Sigmoid colon (tissue), 7 donors: ENCODE results near the gene PIP4K2A. TPM values are rescaled to one million over a fixed set of nuclear protein-coding genes. Genes with fewer than 3 reads are reported as not detected.

Source experiments
- DNase-seq: peaks from one replicate; pipeline ENCODE4 v3.0.0-alpha.2; 2019
- H3K27ac ChIP-seq, 4 donors: fragments of 200-600 bp; sonication (generic); one replicate each; pipeline ENCODE4 v1.5.1; 2016 to 2019; ENCODE audit warnings: mild to moderate bottlenecking in 1 of 4
- H3K27me3 ChIP-seq, 3 donors: fragments of 200-600 bp; sonication (generic); one replicate each; pipeline ENCODE4 v1.5.1; 2019; ENCODE audit warnings: mild to moderate bottlenecking in 1 of 3
- H3K36me3 ChIP-seq, 4 donors: fragments of 200-600 bp; sonication (generic); one replicate each; pipeline ENCODE4 v1.5.1; 2016 to 2019
- H3K4me1 ChIP-seq, 4 donors: fragments of 200-600 bp; sonication (generic); one replicate each; pipeline ENCODE4 v1.5.1; 2017 to 2019
- H3K4me3 ChIP-seq, 4 donors: fragments of 200-600 bp; sonication (generic); one replicate each; pipeline ENCODE4 v1.5.1; 2017 to 2019; ENCODE audit warnings: mild to moderate bottlenecking in 2 of 4, moderate library complexity in 1 of 4
- H3K9me3 ChIP-seq, 4 donors: fragments of 200-600 bp in 3 of 4; sonication (generic) in 3 of 4; one replicate each; pipeline versions ENCODE4 v1.5.1 to v1.6.1; 2013 to 2019
- CTCF ChIP-seq, 4 experiments: fragments of 450-650 bp in 3 of 4; fragments of 200-600 bp in 1 of 4; IDR thresholded peaks; one replicate each; pipeline ENCODE4 v1.5.1; 2016 to 2019; ENCODE audit warnings: antibody characterized with exemption in 4 of 4, mild to moderate bottlenecking in 3 of 4, moderate library complexity in 2 of 4
- EP300 ChIP-seq, 4 donors: sonication (generic); formaldehyde crosslinking; IDR thresholded peaks; one replicate each; pipeline ENCODE4 v1.6.1; 2017; ENCODE audit warnings: antibody characterized with exemption in 4 of 4
- POLR2A ChIP-seq, 2 donors: fragments of 450-650 bp; IDR thresholded peaks; one replicate each; pipeline ENCODE4 v1.6.1; 2016; ENCODE audit warnings: antibody characterized with exemption in 2 of 2, mild to moderate bottlenecking in 2 of 2, moderate library complexity in 2 of 2
- POLR2AphosphoS5 ChIP-seq, 4 donors: sonication (generic); formaldehyde crosslinking; IDR thresholded peaks; one replicate each; pipeline ENCODE4 v1.6.1; 2017; ENCODE audit warnings: antibody characterized with exemption in 4 of 4
- WGBS, 2 donors: extraction: QIAGEN DNeasy Blood & Tissue Kit; methylation state at CpG; one replicate each; pipeline ENCODE4 v1.1.7; 2013; 5-methylcytosine and 5-hydroxymethylcytosine counted together
- intact Hi-C: fragments of 100-400 bp; cut with DNase I; formaldehyde crosslinking; loops from one replicate; pipeline ENCODE4 v1.15.1; 2023
- polyA plus RNA-seq, 3 donors: library from polyadenylated mRNA; stranded (reverse); fragments of 200-250 nt; gene quantifications; one replicate each; pipeline ENCODE4 v1.2.3, GENCODE V29; 2013
- total RNA-seq, 4 donors: library from RNA; depleted of rRNA; stranded (reverse); fragments of >200 nt; gene quantifications; one replicate each; pipeline ENCODE4 v1.1.0, GENCODE V29; 2016
- donor health status: healthy with polysubstance abuse.
- donor health status: Bipolar disorder and iron deficiency.
- donor health status: healthy.

The PIP4K2A gene
- total and polyA plus RNA-seq, 7 donors: 7.2 to 23.2 (median 17.8) TPM

GRCh38 chr10:22541900-22542299 is 172.5 kb downstream of the PIP4K2A start:
- Histone ChIP-seq H3K4me1 (no peaks in the 10 kb centered on the region), H3K36me3 (peaks cover 7 to 61% (median 20%) of the 10 kb centered on the region in 4 donors), H3K9me3 (no peaks in the 10 kb centered on the region), H3K27me3 (no peaks in the 10 kb centered on the region), H3K27ac (no peak overlapping the region), H3K4me3 (no peak overlapping the region)
- TF ChIP-seq POLR2AphosphoS5 (IDR thresholded peaks at IDR 0.05): no peak
- TF ChIP-seq EP300 (IDR thresholded peaks at IDR 0.05): no peak
- no peak for TF ChIP-seq CTCF (IDR thresholded peaks at IDR 0.05)
- no peak for TF ChIP-seq POLR2A (IDR thresholded peaks at IDR 0.05)
- WGBS, 2 donors: 55 to 83% methylated on average over 10 of the region's 10 CpGs
- no peak for DNase-seq
- intact Hi-C loops: no loop called here

GRCh38 chr10:22539579-22540298 is 174.6 kb downstream of the PIP4K2A start:
- no peaks in the 10 kb centered on the region for H3K4me1 ChIP-seq
- no peaks in the 10 kb centered on the region for H3K9me3 ChIP-seq
- DNase-seq: no peak
- no peak overlapping the region for H3K27ac ChIP-seq
- no peaks in the 10 kb centered on the region for H3K27me3 ChIP-seq
- WGBS, 2 donors: 91 to 94% methylated on average over 11 of the region's 11 CpGs
- TF ChIP-seq POLR2AphosphoS5 (IDR thresholded peaks at IDR 0.05) (no peak), CTCF (IDR thresholded peaks at IDR 0.05) (no peak), EP300 (IDR thresholded peaks at IDR 0.05) (no peak)
- no peak overlapping the region for H3K4me3 ChIP-seq
- intact Hi-C loops: no loop called here
- peaks cover 7 to 55% (median 20%) of the 10 kb centered on the region in 4 donors for H3K36me3 ChIP-seq

GRCh38 chr10:22537810-22538209 is 176.6 kb downstream of the PIP4K2A start:
- Histone ChIP-seq H3K27me3 (no peaks in the 10 kb centered on the region), H3K27ac (no peak overlapping the region), H3K4me1 (no peaks in the 10 kb centered on the region), H3K9me3 (no peaks in the 10 kb centered on the region), H3K36me3 (peaks cover 7 to 53% (median 20%) of the 10 kb centered on the region in 4 donors), H3K4me3 (no peak overlapping the region)
- no peak for TF ChIP-seq EP300 (IDR thresholded peaks at IDR 0.05)
- no peak for TF ChIP-seq POLR2AphosphoS5 (IDR thresholded peaks at IDR 0.05)
- TF ChIP-seq CTCF (IDR thresholded peaks at IDR 0.05): no peak
- TF ChIP-seq POLR2A (IDR thresholded peaks at IDR 0.05): no peak
- 89 to 92% methylated on average over 6 of the region's 6 CpGs for WGBS, 2 donors
- intact Hi-C loops: no loop called here
- no peak for DNase-seq

- WGBS, 2 donors: 92 to 94% methylated on average over 8 of the region's 8 CpGs
- TF ChIP-seq POLR2A (IDR thresholded peaks at IDR 0.05): no peak
- no peak for TF ChIP-seq CTCF (IDR thresholded peaks at IDR 0.05)
- TF ChIP-seq EP300 (IDR thresholded peaks at IDR 0.05): no peak
- no peak for TF ChIP-seq POLR2AphosphoS5 (IDR thresholded peaks at IDR 0.05)
- intact Hi-C loops: no loop called here
Observed at GRCh38 chr10:22536620-22537019, 177.8 kb downstream of the PIP4K2A start.

More at GRCh38 chr10:22536620-22537019, 177.8 kb downstream of the PIP4K2A start:
- Histone ChIP-seq H3K4me3 (no peak overlapping the region), H3K4me1 (no peaks in the 10 kb centered on the region), H3K27me3 (no peaks in the 10 kb centered on the region), H3K27ac (no peak overlapping the region), H3K36me3 (peaks cover 7 to 42% (median 17%) of the 10 kb centered on the region in 4 donors), H3K9me3 (no peaks in the 10 kb centered on the region)
- no peak for DNase-seq
